Measurements from ENCODE around the gene USP6NL. TPM values are rescaled to one million over a fixed set of nuclear protein-coding genes. Genes with fewer than 3 reads are reported as not detected.

Gene USP6NL
- total RNA-seq, 4 donors from 2014 or later = 10.4 to 14.9 (median 13.2) TPM

GRCh38 chr10:11505639-11506038 is 105.8 kb downstream of the USP6NL start:
- no peak overlapping the region for H3K4me3 ChIP-seq
- peaks cover 0 to 5% (median 0%) of the 10 kb centered on the region in 4 donors for H3K4me1 ChIP-seq
- H3K27ac ChIP-seq (replicated peaks in 1 of 4) = no peak overlapping the region
- intact Hi-C loops (cut with DNase I) = no loop called here
- 89% methylated on average over 3 of the region's 3 CpGs for WGBS
- TF ChIP-seq EP300 (IDR thresholded peaks at IDR 0.05) (no peak), POLR2A (IDR thresholded peaks at IDR 0.05; ENCODE audit: low read depth) (no peak), CTCF (IDR thresholded peaks at IDR 0.05) (no peak), POLR2AphosphoS5 (IDR thresholded peaks at IDR 0.05) (no peak)
- H3K9me3 ChIP-seq = no peaks in the 10 kb centered on the region
- peaks cover 0 to 11% (median 1%) of the 10 kb centered on the region in 4 donors for H3K36me3 ChIP-seq
- no peaks in the 10 kb centered on the region for H3K27me3 ChIP-seq
- DNase-seq (ENCODE audit: extremely low spot score) = no peak

GRCh38 chr10:11504566-11505285 is 106.7 kb downstream of the USP6NL start:
- WGBS = 91% methylated on average over 7 of the region's 7 CpGs
- Histone ChIP-seq H3K27me3 (no peaks in the 10 kb centered on the region), H3K27ac (replicated peaks in 1 of 4) (no peak overlapping the region), H3K36me3 (peaks cover 0 to 11% (median 3%) of the 10 kb centered on the region in 4 donors), H3K9me3 (no peaks in the 10 kb centered on the region), H3K4me1 (peaks cover 0 to 5% (median 0%) of the 10 kb centered on the region in 4 donors), H3K4me3 (no peak overlapping the region)
- TF ChIP-seq POLR2A (IDR thresholded peaks at IDR 0.05; ENCODE audit: low read depth) (no peak), POLR2AphosphoS5 (IDR thresholded peaks at IDR 0.05) (no peak), CTCF (IDR thresholded peaks at IDR 0.05) (no peak), EP300 (IDR thresholded peaks at IDR 0.05) (no peak)
- no peak for DNase-seq (ENCODE audit: extremely low spot score)
- intact Hi-C loops (cut with DNase I) = no loop called here

GRCh38 chr10:11501600-11501999 is 109.8 kb downstream of the USP6NL start:
- WGBS = 81% methylated on average over 3 of the region's 3 CpGs

GRCh38 chr10:11499425-11500071 is 111.9 kb downstream of the USP6NL start:
- Histone ChIP-seq H3K27me3 (no peaks in the 10 kb centered on the region), H3K9me3 (no peaks in the 10 kb centered on the region), H3K4me1 (no peaks in the 10 kb centered on the region), H3K27ac (replicated peaks in 1 of 4) (no peak overlapping the region), H3K36me3 (peaks cover 0 to 11% (median 0%) of the 10 kb centered on the region in 4 donors), H3K4me3 (no peak overlapping the region)
- 90% methylated on average over 4 of the region's 4 CpGs for WGBS
- intact Hi-C loops (cut with DNase I) = no loop called here
- DNase-seq (ENCODE audit: extremely low spot score) = no peak
- no peak for TF ChIP-seq EP300 (IDR thresholded peaks at IDR 0.05)
- TF ChIP-seq POLR2A (IDR thresholded peaks at IDR 0.05; ENCODE audit: low read depth) = no peak
- no peak for TF ChIP-seq CTCF (IDR thresholded peaks at IDR 0.05)
- TF ChIP-seq POLR2AphosphoS5 (IDR thresholded peaks at IDR 0.05) = no peak

More at GRCh38 chr10:11501600-11501999, 109.8 kb downstream of the USP6NL start:
- Histone ChIP-seq H3K36me3 (peaks cover 0 to 11% (median 0%) of the 10 kb centered on the region in 4 donors), H3K27ac (replicated peaks in 1 of 4) (no peak overlapping the region), H3K4me1 (peaks cover 0 to 5% (median 0%) of the 10 kb centered on the region in 4 donors), H3K9me3 (no peaks in the 10 kb centered on the region), H3K4me3 (no peak overlapping the region), H3K27me3 (no peaks in the 10 kb centered on the region)
- no peak for DNase-seq (ENCODE audit: extremely low spot score)
- TF ChIP-seq POLR2A (IDR thresholded peaks at IDR 0.05; ENCODE audit: low read depth) (no peak), EP300 (IDR thresholded peaks at IDR 0.05) (no peak), CTCF (IDR thresholded peaks at IDR 0.05) (no peak), POLR2AphosphoS5 (IDR thresholded peaks at IDR 0.05) (no peak)
- intact Hi-C loops (cut with DNase I) = no loop called here

All from esophagus muscularis mucosa (tissue), 4 donors.